Measurements from ENCODE around the gene PLB1. TPM values are rescaled to one million over a fixed set of nuclear protein-coding genes. Genes with fewer than 3 reads are reported as not detected.

Gene PLB1
- total RNA-seq, 6 experiments from 2014 or later = 0.66 to 1.9 (median 1.1) TPM

- WGBS (ENCODE audit: insufficient coverage, low coverage, low lambda C conversion rate, missing lambda C conversion rate) = 74% methylated on average over 5 of the region's 5 CpGs
- Histone ChIP-seq H3K36me3 (no peaks in the 10 kb centered on the region), H3K4me1 (no peaks in the 10 kb centered on the region), H3K27ac (no peak overlapping the region), H3K27me3 (no peaks in the 10 kb centered on the region), H3K9me3 (no peaks in the 10 kb centered on the region), H3K4me3 (no peak overlapping the region)
- ATAC-seq (no peak), DNase-seq (no peak)
- intact Hi-C loops (cut with DNase I) = no loop called here
- no peak for TF ChIP-seq POLR2A (IDR thresholded peaks at IDR 0.05)
Measured at GRCh38 chr2:28506112-28506910, 10.5 kb downstream of the PLB1 start.

- peak; percentile 18 to 56 (median 36) for ATAC-seq
- no peak for DNase-seq
- no peak overlapping the region for H3K27ac ChIP-seq
Measured at GRCh38 chr2:28507796-28508764, 12.2 kb downstream of the PLB1 start.

GRCh38 chr2:28509361-28509760 lies 13.5 kb downstream of the PLB1 start:
- no CpG with 5 or more reads among the region's 1 CpG for WGBS (ENCODE audit: insufficient coverage, low coverage, low lambda C conversion rate, missing lambda C conversion rate)
- H3K27me3 ChIP-seq = no peaks in the 10 kb centered on the region
- no peak overlapping the region for H3K4me3 ChIP-seq
- H3K27ac ChIP-seq = no peak overlapping the region
- intact Hi-C loops (cut with DNase I) = no loop called here
- H3K36me3 ChIP-seq = no peaks in the 10 kb centered on the region
- DNase-seq = no peak
- TF ChIP-seq CTCF (IDR thresholded peaks at IDR 0.05) (no peak), POLR2A (IDR thresholded peaks at IDR 0.05) (no peak)
- no peaks in the 10 kb centered on the region for H3K4me1 ChIP-seq
- no peak for ATAC-seq
- no peaks in the 10 kb centered on the region for H3K9me3 ChIP-seq

More at GRCh38 chr2:28507796-28508764, 12.2 kb downstream of the PLB1 start:
- H3K9me3 ChIP-seq = no peaks in the 10 kb centered on the region
- no peaks in the 10 kb centered on the region for H3K27me3 ChIP-seq
- H3K4me1 ChIP-seq = no peaks in the 10 kb centered on the region
- WGBS (ENCODE audit: insufficient coverage, low coverage, low lambda C conversion rate, missing lambda C conversion rate) = 75% methylated on average over 3 of the region's 6 CpGs
- intact Hi-C loops (cut with DNase I) = no loop called here
- H3K36me3 ChIP-seq = no peaks in the 10 kb centered on the region
- TF ChIP-seq POLR2A (IDR thresholded peaks at IDR 0.05) (no peak), CTCF (IDR thresholded peaks at IDR 0.05) (no peak)
- H3K4me3 ChIP-seq = no peak overlapping the region

DNA sequence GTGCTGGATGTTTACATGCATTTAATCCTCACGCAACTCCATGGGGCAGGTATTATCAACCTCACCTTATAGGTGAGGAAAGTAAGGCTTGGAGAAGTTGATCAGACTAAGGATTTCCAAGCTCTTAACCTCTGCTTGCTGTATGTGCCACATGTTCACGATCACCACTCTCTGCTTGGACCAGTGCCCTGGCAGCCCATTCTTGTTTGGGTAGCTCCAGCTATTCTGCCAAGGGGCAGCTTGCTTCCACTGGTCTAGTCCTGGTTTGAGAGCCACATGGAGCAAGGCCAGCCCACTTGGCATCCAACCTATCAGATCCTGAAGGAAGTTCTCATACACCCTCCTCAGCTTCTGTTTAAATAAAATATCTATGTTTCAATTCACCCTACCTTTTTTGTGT lies 14.3 kb downstream of the PLB1 start:
- Histone ChIP-seq H3K27ac (no peak overlapping the region), H3K36me3 (no peaks in the 10 kb centered on the region), H3K9me3 (no peaks in the 10 kb centered on the region), H3K4me3 (no peak overlapping the region), H3K4me1 (no peaks in the 10 kb centered on the region), H3K27me3 (no peaks in the 10 kb centered on the region)
- ATAC-seq (no peak), DNase-seq (no peak)
- WGBS (ENCODE audit: insufficient coverage, low coverage, low lambda C conversion rate, missing lambda C conversion rate) = 14% methylated on average over 1 of the region's 2 CpGs
- no peak for TF ChIP-seq POLR2A (IDR thresholded peaks at IDR 0.05)
- TF ChIP-seq CTCF (IDR thresholded peaks at IDR 0.05) = no peak
- intact Hi-C loops (cut with DNase I) = no loop called here

Measured in right lobe of liver (tissue), 6 donors.